ENCODE measurements around the gene MAGEA6.

GRCh38 chrX:152725409-152725808 lies 44.1 kb downstream of the MAGEA6 start:
- TF ChIP-seq CTCF (IDR thresholded peaks at IDR 0.05; ENCODE audit: insufficient read depth, low read depth, low read length), result no peak
- TF ChIP-seq EZH2 (IDR thresholded peaks at IDR 0.05; ENCODE audit: insufficient read depth, low read length), result no peak
